Keratinocyte (primary cell): ENCODE data around the gene ACTG1.

ENCODE experiments used
- EZH2 ChIP-seq: IDR thresholded peaks from one replicate; pipeline ENCODE4 v1.6.1; 2012; ENCODE audit warnings: inconsistent platforms, mild to moderate bottlenecking, low read length, moderate library complexity
- TF ChIP-seq, protein P1 (sequence below), 3 experiments: IDR thresholded peaks in 1 of 3; conservative IDR thresholded peaks in 1 of 3; optimal IDR thresholded peaks in 1 of 3; 2 replicates in 2 of 3; 3 replicates in 1 of 3; pipeline versions ENCODE3 to v1.5.1; 2011; ENCODE audit warnings: low read length in 3 of 3, mild to moderate bottlenecking in 3 of 3, moderate library complexity in 2 of 3, control low read depth in 1 of 3, inconsistent platforms in 1 of 3; ENCODE audit not compliant: insufficient read depth in 2 of 3; ENCODE audit errors: extremely low read depth in 1 of 3

- TF ChIP-seq, protein P1, sequence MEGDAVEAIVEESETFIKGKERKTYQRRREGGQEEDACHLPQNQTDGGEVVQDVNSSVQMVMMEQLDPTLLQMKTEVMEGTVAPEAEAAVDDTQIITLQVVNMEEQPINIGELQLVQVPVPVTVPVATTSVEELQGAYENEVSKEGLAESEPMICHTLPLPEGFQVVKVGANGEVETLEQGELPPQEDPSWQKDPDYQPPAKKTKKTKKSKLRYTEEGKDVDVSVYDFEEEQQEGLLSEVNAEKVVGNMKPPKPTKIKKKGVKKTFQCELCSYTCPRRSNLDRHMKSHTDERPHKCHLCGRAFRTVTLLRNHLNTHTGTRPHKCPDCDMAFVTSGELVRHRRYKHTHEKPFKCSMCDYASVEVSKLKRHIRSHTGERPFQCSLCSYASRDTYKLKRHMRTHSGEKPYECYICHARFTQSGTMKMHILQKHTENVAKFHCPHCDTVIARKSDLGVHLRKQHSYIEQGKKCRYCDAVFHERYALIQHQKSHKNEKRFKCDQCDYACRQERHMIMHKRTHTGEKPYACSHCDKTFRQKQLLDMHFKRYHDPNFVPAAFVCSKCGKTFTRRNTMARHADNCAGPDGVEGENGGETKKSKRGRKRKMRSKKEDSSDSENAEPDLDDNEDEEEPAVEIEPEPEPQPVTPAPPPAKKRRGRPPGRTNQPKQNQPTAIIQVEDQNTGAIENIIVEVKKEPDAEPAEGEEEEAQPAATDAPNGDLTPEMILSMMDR (optimal IDR thresholded peaks at IDR 0.05 in 1 of 3, IDR thresholded peaks at IDR 0.05 in 1 of 3, conservative IDR thresholded peaks at IDR 0.05 in 1 of 3; ENCODE audit: extremely low read depth in 1 of 3, insufficient read depth in 2 of 3, low read length in 3 of 3): no peak
- no peak for TF ChIP-seq EZH2
Measured at GRCh38 chr17:81499601-81499970, 13.0 kb downstream of the ACTG1 start.
